IMR-90 (cell line): ENCODE measurements around the gene TP53AIP1.

ENCODE experiments used
- BHLHE40 ChIP-seq: fragments of 150-350 bp; IDR thresholded peaks from 2 replicates; pipeline ENCODE4 v1.6.1; 2016; ENCODE audit warnings: mild to moderate bottlenecking, low read depth, low read length
- CTCF ChIP-seq: conservative IDR thresholded peaks from 2 replicates; pipeline ENCODE4 v1.5.1; 2012; ENCODE audit warnings: mild to moderate bottlenecking, low read depth, low read length, improper control_type of control experiment
- MAFK ChIP-seq: IDR thresholded peaks from 2 replicates; pipeline ENCODE4 v1.6.1; 2012; ENCODE audit warnings: low read depth, low read length, improper control_type of control experiment
- MAZ ChIP-seq: IDR thresholded peaks from 2 replicates; pipeline ENCODE4 v1.6.1; 2012; ENCODE audit warnings: low read depth, mild to moderate bottlenecking, low read length, improper control_type of control experiment, moderate library complexity, borderline replicate concordance
- NFE2L2 ChIP-seq: fragments of 150-350 bp; IDR thresholded peaks from 2 replicates; pipeline ENCODE4 v1.6.1; 2016; ENCODE audit warnings: low read depth, mild to moderate bottlenecking, low read length

- TF ChIP-seq MAFK, result no peak
- TF ChIP-seq CTCF, result no peak
- no peak for TF ChIP-seq NFE2L2
- no peak for TF ChIP-seq MAZ
- TF ChIP-seq BHLHE40, result no peak
Measured at GRCh38 chr11:128910576-128910975, 32.1 kb downstream of the TP53AIP1 start.
